ENCODE measurements around the gene PPIP5K2.

The PPIP5K2 gene

GRCh38 chr5:103110403-103110802, 9.7 kb upstream of the PPIP5K2 start:
- Histone ChIP-seq H3K36me3 (ENCODE audit: low read depth) (peaks cover 14% of the 10 kb centered on the region), H3K27me3 (ENCODE audit: insufficient read depth, poor library complexity, severe bottlenecking) (no peaks in the 10 kb centered on the region), H3K4me3 (ENCODE audit: severe bottlenecking) (no peak overlapping the region), H3K9me3 (ENCODE audit: severe bottlenecking) (no peaks in the 10 kb centered on the region), H3K27ac (ENCODE audit: poor library complexity, severe bottlenecking) (no peak overlapping the region), H3K4me1 (ENCODE audit: insufficient read depth, poor library complexity, severe bottlenecking) (no peaks in the 10 kb centered on the region)
- ATAC-seq (ENCODE audit: low read depth) (no peak), DNase-seq (ENCODE audit: low spot score) (no peak)
- no peak for TF ChIP-seq CTCF (IDR thresholded peaks at IDR 0.05; ENCODE audit: poor library complexity, severe bottlenecking)

GRCh38 chr5:103111468-103111867, 8.6 kb upstream of the PPIP5K2 start:
- no peak for TF ChIP-seq CTCF (IDR thresholded peaks at IDR 0.05; ENCODE audit: poor library complexity, severe bottlenecking)
- no peak overlapping the region for H3K4me3 ChIP-seq (ENCODE audit: severe bottlenecking)
- DNase-seq (ENCODE audit: low spot score) (no peak), ATAC-seq (ENCODE audit: low read depth) (no peak)
- H3K27ac ChIP-seq (ENCODE audit: poor library complexity, severe bottlenecking), result no peak overlapping the region
- peaks cover 5% of the 10 kb centered on the region for H3K36me3 ChIP-seq (ENCODE audit: low read depth)
- H3K9me3 ChIP-seq (ENCODE audit: severe bottlenecking), result no peaks in the 10 kb centered on the region
- H3K4me1 ChIP-seq (ENCODE audit: insufficient read depth, poor library complexity, severe bottlenecking), result no peaks in the 10 kb centered on the region
- no peaks in the 10 kb centered on the region for H3K27me3 ChIP-seq (ENCODE audit: insufficient read depth, poor library complexity, severe bottlenecking)

GRCh38 chr5:103112910-103113309, 7.2 kb upstream of the PPIP5K2 start:
- Histone ChIP-seq H3K9me3 (ENCODE audit: severe bottlenecking) (no peaks in the 10 kb centered on the region), H3K27me3 (ENCODE audit: insufficient read depth, poor library complexity, severe bottlenecking) (no peaks in the 10 kb centered on the region), H3K4me3 (ENCODE audit: severe bottlenecking) (no peak overlapping the region), H3K27ac (ENCODE audit: poor library complexity, severe bottlenecking) (no peak overlapping the region), H3K36me3 (ENCODE audit: low read depth) (no peaks in the 10 kb centered on the region), H3K4me1 (ENCODE audit: insufficient read depth, poor library complexity, severe bottlenecking) (no peaks in the 10 kb centered on the region)
- no peak for ATAC-seq (ENCODE audit: low read depth)
- DNase-seq (ENCODE audit: low spot score), result no peak
- no peak for TF ChIP-seq CTCF (IDR thresholded peaks at IDR 0.05; ENCODE audit: poor library complexity, severe bottlenecking)

GRCh38 chr5:103114440-103114839, 5.7 kb upstream of the PPIP5K2 start:
- no peak for TF ChIP-seq CTCF (IDR thresholded peaks at IDR 0.05; ENCODE audit: poor library complexity, severe bottlenecking)
- Histone ChIP-seq H3K27ac (ENCODE audit: poor library complexity, severe bottlenecking) (no peak overlapping the region), H3K4me3 (ENCODE audit: severe bottlenecking) (no peak overlapping the region), H3K27me3 (ENCODE audit: insufficient read depth, poor library complexity, severe bottlenecking) (no peaks in the 10 kb centered on the region), H3K4me1 (ENCODE audit: insufficient read depth, poor library complexity, severe bottlenecking) (no peaks in the 10 kb centered on the region), H3K9me3 (ENCODE audit: severe bottlenecking) (no peaks in the 10 kb centered on the region), H3K36me3 (ENCODE audit: low read depth) (no peaks in the 10 kb centered on the region)
- DNase-seq (ENCODE audit: low spot score) (no peak), ATAC-seq (ENCODE audit: low read depth) (no peak)

GRCh38 chr5:103117471-103117991, 2.6 kb upstream of the PPIP5K2 start:
- no peaks in the 10 kb centered on the region for H3K9me3 ChIP-seq (ENCODE audit: severe bottlenecking)
- H3K4me1 ChIP-seq (ENCODE audit: insufficient read depth, poor library complexity, severe bottlenecking), result no peaks in the 10 kb centered on the region
- no peak overlapping the region for H3K27ac ChIP-seq (ENCODE audit: poor library complexity, severe bottlenecking)
- H3K36me3 ChIP-seq (ENCODE audit: low read depth), result no peaks in the 10 kb centered on the region
- H3K4me3 ChIP-seq (ENCODE audit: severe bottlenecking), result no peak overlapping the region
- ATAC-seq (ENCODE audit: low read depth) (no peak), DNase-seq (ENCODE audit: low spot score) (no peak)
- no peak for TF ChIP-seq CTCF (IDR thresholded peaks at IDR 0.05; ENCODE audit: poor library complexity, severe bottlenecking)
- no peaks in the 10 kb centered on the region for H3K27me3 ChIP-seq (ENCODE audit: insufficient read depth, poor library complexity, severe bottlenecking)

All from RWPE2 (cell line).